PC-9 (cell line): ENCODE measurements around the gene MTG1.

ENCODE experiments used
- EZH2 ChIP-seq: fragments of 200-600 bp; sonication (generic); IDR thresholded peaks from 2 replicates; pipeline ENCODE4 v1.8.0; 2017; ENCODE audit warnings: antibody characterized with exemption, low read depth
- TF ChIP-seq, protein P1 (sequence below): fragments of 200-600 bp; sonication (generic); conservative IDR thresholded peaks from 2 replicates; pipeline ENCODE4 v1.6.1; 2017; ENCODE audit warnings: mixed run types, antibody characterized with exemption, mild to moderate bottlenecking, moderate library complexity

GRCh38 chr10:133442191-133442966 is 48.4 kb downstream of the MTG1 start:
- TF ChIP-seq, protein P1, sequence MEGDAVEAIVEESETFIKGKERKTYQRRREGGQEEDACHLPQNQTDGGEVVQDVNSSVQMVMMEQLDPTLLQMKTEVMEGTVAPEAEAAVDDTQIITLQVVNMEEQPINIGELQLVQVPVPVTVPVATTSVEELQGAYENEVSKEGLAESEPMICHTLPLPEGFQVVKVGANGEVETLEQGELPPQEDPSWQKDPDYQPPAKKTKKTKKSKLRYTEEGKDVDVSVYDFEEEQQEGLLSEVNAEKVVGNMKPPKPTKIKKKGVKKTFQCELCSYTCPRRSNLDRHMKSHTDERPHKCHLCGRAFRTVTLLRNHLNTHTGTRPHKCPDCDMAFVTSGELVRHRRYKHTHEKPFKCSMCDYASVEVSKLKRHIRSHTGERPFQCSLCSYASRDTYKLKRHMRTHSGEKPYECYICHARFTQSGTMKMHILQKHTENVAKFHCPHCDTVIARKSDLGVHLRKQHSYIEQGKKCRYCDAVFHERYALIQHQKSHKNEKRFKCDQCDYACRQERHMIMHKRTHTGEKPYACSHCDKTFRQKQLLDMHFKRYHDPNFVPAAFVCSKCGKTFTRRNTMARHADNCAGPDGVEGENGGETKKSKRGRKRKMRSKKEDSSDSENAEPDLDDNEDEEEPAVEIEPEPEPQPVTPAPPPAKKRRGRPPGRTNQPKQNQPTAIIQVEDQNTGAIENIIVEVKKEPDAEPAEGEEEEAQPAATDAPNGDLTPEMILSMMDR = no peak
- no peak for TF ChIP-seq EZH2
